Activated CD8-positive, alpha-beta memory T cell treated with anti-CD3 and anti-CD28 coated beads, Interleukin-2, amount 10 ng/mL, durations not matched to agents 7 days and 5 days (primary cell): ENCODE results near the gene TMEM45A. TPM values are rescaled to one million over a fixed set of nuclear protein-coding genes. Genes with fewer than 3 reads are reported as not detected.
"Not testable (repeated sequence)": the region's sequence is repeated elsewhere in the genome, so short reads cannot be mapped to it uniquely, and the experiment has no call there.

Experiments
- ATAC-seq: fragments of 150-1000 bp; cut with Tn5 transposase; one replicate; pipeline ENCODE4 v1.10.0; 2021; ENCODE audit warnings: moderate library complexity
- CTCF ChIA-PET: fragments of 350-600 bp; sonication (Branson Sonifier 250); formaldehyde crosslinking; loops from one replicate; lab custom pipeline; 2021; ENCODE audit warnings: antibody characterized with exemption; lab: Charles Lee
- DNase-seq: peaks from one replicate; pipeline ENCODE4 v3.0.0-alpha.2; 2020
- H3K27ac Mint-ChIP-seq: one replicate; pipeline ENCODE4 v1.8.0; 2021; ENCODE audit warnings: mild to moderate bottlenecking, mixed read lengths
- H3K27me3 Mint-ChIP-seq: one replicate; pipeline ENCODE4 v1.8.0; 2021; ENCODE audit warnings: mixed read lengths
- H3K36me3 Mint-ChIP-seq: one replicate; pipeline ENCODE4 v1.8.0; 2021; ENCODE audit warnings: mild to moderate bottlenecking, mixed read lengths
- H3K4me1 Mint-ChIP-seq: one replicate; pipeline ENCODE4 v1.8.0; 2021; ENCODE audit warnings: mixed read lengths
- H3K4me3 Mint-ChIP-seq: one replicate; pipeline ENCODE4 v1.8.0; 2021; ENCODE audit warnings: mild to moderate bottlenecking, moderate library complexity, mixed read lengths
- H3K9me3 Mint-ChIP-seq: one replicate; pipeline ENCODE4 v1.8.0; 2022; ENCODE audit warnings: low read depth, mixed read lengths
- total RNA-seq, 2 experiments: library from RNA; stranded (reverse); gene quantifications; one replicate each; pipeline ENCODE4 v1.2.3, GENCODE V29; 2021

TMEM45A gene
- total RNA-seq, 2 experiments from 2014 or later, result 0.26 to 0.89 TPM

GRCh38 chr3:100465892-100466777, 26.3 kb upstream of the TMEM45A start:
- H3K9me3 Mint-ChIP-seq, result peaks cover 9% of the 10 kb centered on the region
- peak overlapping the region; percentile 84 for H3K27ac Mint-ChIP-seq
- ATAC-seq, result peak; percentile 61
- CTCF ChIA-PET, result interaction anchor here (0.8 to 1.2 kb wide), 7 partner anchors 21 to 361 kb away, joined by 3 to 4 read pairs (median 3); no protein-coding TSS in a partner anchor
- DNase-seq, result no peak
- H3K4me3 Mint-ChIP-seq, result peak overlapping the region; percentile 3
- H3K4me1 Mint-ChIP-seq, result peaks cover 16% of the 10 kb centered on the region
- no peaks in the 10 kb centered on the region for H3K27me3 Mint-ChIP-seq
- H3K36me3 Mint-ChIP-seq, result peaks cover 5% of the 10 kb centered on the region

- H3K27me3 Mint-ChIP-seq, result no peaks in the 10 kb centered on the region
- peaks cover 5% of the 10 kb centered on the region for H3K36me3 Mint-ChIP-seq
- H3K4me1 Mint-ChIP-seq, result peaks cover 16% of the 10 kb centered on the region
- no peak overlapping the region for H3K4me3 Mint-ChIP-seq
- DNase-seq (no peak), ATAC-seq (no peak)
- CTCF ChIA-PET, result interaction anchor here (1.4 to 1.8 kb wide), 2 partner anchors 11 to 65 kb away, joined by 3 to 6 read pairs; partner anchors contain the start of genes LNP1 and TOMM70
- H3K9me3 Mint-ChIP-seq, result peaks cover 9% of the 10 kb centered on the region
- no peak overlapping the region for H3K27ac Mint-ChIP-seq
These were observed 25.3 kb upstream of the TMEM45A start for GRCh38 chr3:100467133-100467532.

GRCh38 chr3:100468676-100469075, 23.7 kb upstream of the TMEM45A start:
- Mint-ChIP-seq H3K27me3 (no peaks in the 10 kb centered on the region), H3K4me1 (peaks cover 16% of the 10 kb centered on the region), H3K9me3 (peaks cover 9% of the 10 kb centered on the region), H3K4me3 (no peak overlapping the region), H3K36me3 (peaks cover 5% of the 10 kb centered on the region), H3K27ac (no peak overlapping the region)
- DNase-seq (no peak), ATAC-seq (no peak)
- CTCF ChIA-PET, result interaction anchor here (1.0 to 1.8 kb wide), 4 partner anchors 13 to 166 kb away, joined by 3 to 6 read pairs (median 3); partner anchors contain the start of genes LNP1 and TOMM70

GRCh38 chr3:100470951-100471350, 21.5 kb upstream of the TMEM45A start:
- H3K36me3 Mint-ChIP-seq, result peaks cover 5% of the 10 kb centered on the region
- H3K27ac Mint-ChIP-seq, result no peak overlapping the region
- peaks cover 9% of the 10 kb centered on the region for H3K4me1 Mint-ChIP-seq
- DNase-seq, result no peak
- H3K9me3 Mint-ChIP-seq, result peaks cover 9% of the 10 kb centered on the region
- CTCF ChIA-PET, result no interaction called here
- no peak overlapping the region for H3K4me3 Mint-ChIP-seq
- H3K27me3 Mint-ChIP-seq, result no peaks in the 10 kb centered on the region
- ATAC-seq, result no peak

- ATAC-seq (no peak), DNase-seq (no peak)
- Mint-ChIP-seq H3K36me3 (peaks cover 5% of the 10 kb centered on the region), H3K4me3 (no peak overlapping the region), H3K27me3 (no peaks in the 10 kb centered on the region), H3K9me3 (peaks cover 9% of the 10 kb centered on the region), H3K4me1 (peaks cover 4% of the 10 kb centered on the region), H3K27ac (no peak overlapping the region)
- CTCF ChIA-PET, result no interaction called here
These were observed 21.0 kb upstream of the TMEM45A start for GRCh38 chr3:100471444-100471843.

GRCh38 chr3:100477851-100478360, 14.5 kb upstream of the TMEM45A start:
- DNase-seq, H3K4me3 Mint-ChIP-seq, H3K27ac Mint-ChIP-seq, H3K9me3 Mint-ChIP-seq, ATAC-seq, CTCF ChIA-PET, H3K36me3 Mint-ChIP-seq, H3K4me1 Mint-ChIP-seq: not testable (repeated sequence)
- H3K27me3 Mint-ChIP-seq, result peaks cover 19% of the 10 kb centered on the region

GRCh38 chr3:100478521-100478920, 13.9 kb upstream of the TMEM45A start:
- H3K27me3 Mint-ChIP-seq, result peaks cover 21% of the 10 kb centered on the region
- CTCF ChIA-PET, H3K36me3 Mint-ChIP-seq, ATAC-seq, H3K4me3 Mint-ChIP-seq, H3K9me3 Mint-ChIP-seq, H3K4me1 Mint-ChIP-seq, DNase-seq, H3K27ac Mint-ChIP-seq: not testable (repeated sequence)

- no peak for ATAC-seq
- DNase-seq, result no peak
- no peaks in the 10 kb centered on the region for H3K4me1 Mint-ChIP-seq
- H3K27ac Mint-ChIP-seq, result no peak overlapping the region
- H3K36me3 Mint-ChIP-seq, result no peaks in the 10 kb centered on the region
- H3K27me3 Mint-ChIP-seq, result peaks cover 29% of the 10 kb centered on the region
- H3K9me3 Mint-ChIP-seq, result no peaks in the 10 kb centered on the region
- H3K4me3 Mint-ChIP-seq, result no peak overlapping the region
- CTCF ChIA-PET, result interaction anchor here (0.6 to 1.5 kb wide), 2 partner anchors 12 to 17 kb away, joined by 3 to 4 read pairs; no protein-coding TSS in a partner anchor
These were observed 12.3 kb upstream of the TMEM45A start for GRCh38 chr3:100480081-100480480.

- peaks cover 33% of the 10 kb centered on the region for H3K27me3 Mint-ChIP-seq
- no peak overlapping the region for H3K27ac Mint-ChIP-seq
- H3K4me1 Mint-ChIP-seq, result no peaks in the 10 kb centered on the region
- H3K36me3 Mint-ChIP-seq, result no peaks in the 10 kb centered on the region
- H3K4me3 Mint-ChIP-seq, result no peak overlapping the region
- ATAC-seq (no peak), DNase-seq (no peak)
- no peaks in the 10 kb centered on the region for H3K9me3 Mint-ChIP-seq
- CTCF ChIA-PET, result interaction anchor here (0.9 kb wide), 1 partner anchor 20 kb away, joined by 3 read pairs; no protein-coding TSS in a partner anchor
These were observed 10.2 kb upstream of the TMEM45A start for GRCh38 chr3:100482176-100482575.

- Mint-ChIP-seq H3K36me3 (no peaks in the 10 kb centered on the region), H3K27ac (no peak overlapping the region), H3K27me3 (peaks cover 33% of the 10 kb centered on the region), H3K4me1 (no peaks in the 10 kb centered on the region), H3K9me3 (peaks cover 2% of the 10 kb centered on the region), H3K4me3 (no peak overlapping the region)
- ATAC-seq (no peak), DNase-seq (no peak)
- CTCF ChIA-PET, result no interaction called here
These were observed 8.9 kb upstream of the TMEM45A start for GRCh38 chr3:100483529-100483928.

GRCh38 chr3:100486808-100487207, 5.6 kb upstream of the TMEM45A start:
- ATAC-seq, result no peak
- peaks cover 43% of the 10 kb centered on the region for H3K27me3 Mint-ChIP-seq
- no peak for DNase-seq
- no peak overlapping the region for H3K27ac Mint-ChIP-seq
- H3K9me3 Mint-ChIP-seq, result peaks cover 2% of the 10 kb centered on the region
- H3K36me3 Mint-ChIP-seq, result no peaks in the 10 kb centered on the region
- no peak overlapping the region for H3K4me3 Mint-ChIP-seq
- CTCF ChIA-PET, result interaction anchor here (1.2 kb wide), 1 partner anchor 21 kb away, joined by 3 read pairs; no protein-coding TSS in a partner anchor
- H3K4me1 Mint-ChIP-seq, result peaks cover 2% of the 10 kb centered on the region

- DNase-seq, result no peak
- CTCF ChIA-PET, result interaction anchor here (0.7 kb wide), 1 partner anchor 26 kb away, joined by 3 read pairs; no protein-coding TSS in a partner anchor
- H3K27me3 Mint-ChIP-seq, result peaks cover 38% of the 10 kb centered on the region
- H3K4me1 Mint-ChIP-seq, result peaks cover 7% of the 10 kb centered on the region
- peaks cover 2% of the 10 kb centered on the region for H3K9me3 Mint-ChIP-seq
- no peak overlapping the region for H3K4me3 Mint-ChIP-seq
- H3K27ac Mint-ChIP-seq, result no peak overlapping the region
- H3K36me3 Mint-ChIP-seq, result no peaks in the 10 kb centered on the region
- ATAC-seq, result no peak
These were observed 3.3 kb upstream of the TMEM45A start for GRCh38 chr3:100489118-100489517.

GRCh38 chr3:100496711-100497261, 4.4 kb downstream of the TMEM45A start:
- Mint-ChIP-seq H3K4me1 (peaks cover 5% of the 10 kb centered on the region), H3K27ac (no peak overlapping the region), H3K9me3 (no peaks in the 10 kb centered on the region), H3K4me3 (no peak overlapping the region), H3K27me3 (peaks cover 26% of the 10 kb centered on the region), H3K36me3 (no peaks in the 10 kb centered on the region)
- ATAC-seq (no peak), DNase-seq (no peak)
- CTCF ChIA-PET, result interaction anchor here (1.2 kb wide), 1 partner anchor 93 kb away, joined by 3 read pairs; no protein-coding TSS in a partner anchor
